HEK293T (cell line): ENCODE data around the gene CAMK2B.

Source experiments
- CTCF ChIA-PET: fragments of 350-600 bp; formaldehyde crosslinking; extraction: SDS; loops from one replicate; lab custom pipeline; 2021; ENCODE audit warnings: antibody characterized with exemption, inconsistent platforms; lab: Yijun Ruan, JAX
- POLR2A ChIA-PET: fragments of 350-600 bp; formaldehyde crosslinking; extraction: SDS; loops from one replicate; lab custom pipeline; 2020; ENCODE audit warnings: antibody characterized with exemption, inconsistent platforms; lab: Yijun Ruan, JAX
- DNase-seq: peaks from one replicate; pipeline ENCODE4 v3.0.0; 2012; ENCODE audit warnings: mixed read lengths; ENCODE audit errors: extremely low spot score
- ARNT ChIP-seq: fragments of 450-650 bp; IDR thresholded peaks from 2 replicates; pipeline ENCODE4 v1.6.1; 2017; ENCODE audit warnings: mild to moderate bottlenecking
- BHLHE40 ChIP-seq: fragments of 450-650 bp; IDR thresholded peaks from 2 replicates; pipeline ENCODE4 v1.6.1; 2016; ENCODE audit warnings: mild to moderate bottlenecking, moderate library complexity, borderline replicate concordance
- CTBP1 ChIP-seq: fragments of 450-650 bp; IDR thresholded peaks from 2 replicates; pipeline ENCODE4 v1.6.1; 2016; ENCODE audit warnings: borderline replicate concordance
- ELF4 ChIP-seq: fragments of 450-650 bp; IDR thresholded peaks from 2 replicates; pipeline ENCODE4 v1.6.1; 2017; ENCODE audit warnings: antibody characterized with exemption
- FOXA1 ChIP-seq: fragments of 450-650 bp; IDR thresholded peaks from 2 replicates; pipeline ENCODE4 v1.6.1; 2016; ENCODE audit warnings: mild to moderate bottlenecking
- FOXK2 ChIP-seq: fragments of 450-650 bp; IDR thresholded peaks from 2 replicates; pipeline ENCODE4 v1.6.1; 2016; ENCODE audit warnings: mild to moderate bottlenecking
- FOXM1 ChIP-seq: fragments of 450-650 bp; IDR thresholded peaks from 2 replicates; pipeline ENCODE4 v1.6.1; 2017; ENCODE audit warnings: mild to moderate bottlenecking, borderline replicate concordance
- HDGF ChIP-seq: fragments of 450-650 bp; IDR thresholded peaks from 2 replicates; pipeline ENCODE4 v1.6.1; 2017; ENCODE audit warnings: antibody characterized with exemption, borderline replicate concordance
- L3MBTL2 ChIP-seq: fragments of 450-650 bp; conservative IDR thresholded peaks from 2 replicates; pipeline ENCODE4 v1.6.1; 2016; ENCODE audit warnings: mild to moderate bottlenecking
- LEF1 ChIP-seq: fragments of 450-650 bp; IDR thresholded peaks from 2 replicates; pipeline ENCODE4 v1.6.1; 2017; ENCODE audit warnings: mild to moderate bottlenecking, borderline replicate concordance
- NFRKB ChIP-seq: fragments of 450-650 bp; IDR thresholded peaks from 2 replicates; pipeline ENCODE4 v1.6.1; 2016; ENCODE audit warnings: mild to moderate bottlenecking, moderate library complexity
- PKNOX1 ChIP-seq: fragments of 450-650 bp; IDR thresholded peaks from 2 replicates; pipeline ENCODE4 v1.6.1; 2016
- SP1 ChIP-seq: fragments of 450-650 bp; IDR thresholded peaks from 2 replicates; pipeline ENCODE4 v1.6.1; 2017
- SUZ12 ChIP-seq: fragments of 450-650 bp; IDR thresholded peaks from 2 replicates; pipeline ENCODE4 v1.6.1; 2016; ENCODE audit warnings: mild to moderate bottlenecking
- TARDBP ChIP-seq: fragments of 450-650 bp; IDR thresholded peaks from 2 replicates; pipeline ENCODE4 v1.6.1; 2016
- ZNF384 ChIP-seq: fragments of 450-650 bp; IDR thresholded peaks from 2 replicates; pipeline ENCODE4 v1.6.1; 2016

Gene CAMK2B

GRCh38 chr7:44280636-44280992 lies 44.8 kb downstream of the CAMK2B start:
- ChIA-PET CTCF (no interaction called here), POLR2A (no interaction called here)

DNA sequence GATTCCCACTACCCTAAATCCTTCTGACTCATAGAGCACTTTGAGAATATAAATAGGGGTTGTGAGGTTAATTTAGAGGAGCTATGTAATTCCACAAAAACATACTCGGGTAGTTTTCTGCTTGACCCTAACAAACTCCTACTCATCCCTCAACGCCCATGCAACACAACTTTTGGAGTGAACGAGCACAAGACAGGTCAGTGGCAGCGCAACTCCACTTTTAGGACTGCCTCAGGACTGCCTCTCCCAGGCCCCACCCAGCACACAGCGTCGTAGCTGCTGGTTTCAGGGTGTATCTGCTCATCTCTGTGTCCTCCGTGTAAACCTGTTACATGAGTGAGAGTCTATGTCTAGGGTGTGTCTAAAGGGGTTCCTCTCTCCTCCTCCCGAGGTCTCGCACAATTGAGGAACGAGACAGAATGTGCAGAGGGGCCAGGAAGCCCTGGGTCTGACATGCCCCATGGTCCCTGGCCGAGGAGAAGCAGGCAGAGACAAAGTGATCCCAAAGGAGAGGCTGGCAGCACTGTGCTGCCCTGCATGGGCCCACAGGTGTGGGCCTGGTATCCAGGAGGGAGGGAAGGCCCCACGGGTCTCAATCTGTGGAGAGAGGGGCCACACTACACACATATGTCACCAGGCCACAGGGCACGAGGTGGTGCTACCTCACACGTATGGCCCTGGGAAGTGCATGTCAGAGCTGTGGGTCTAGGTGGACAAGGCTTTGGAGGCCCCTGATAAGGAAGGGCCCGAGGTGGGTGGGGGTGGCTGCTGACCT lies 45.5 kb downstream of the CAMK2B start:
- TF ChIP-seq FOXA1 (no peak), L3MBTL2 (no peak), NFRKB (no peak), LEF1 (no peak), ARNT (no peak), ELF4 (no peak), SP1 (no peak), ZNF384 (no peak), TARDBP (no peak), SUZ12 (no peak), FOXK2 (no peak)
- DNase-seq, result no peak
- ChIA-PET CTCF (interaction anchor here (1.1 kb wide), 1 partner anchor 39 kb away, joined by 4 read pairs; no protein-coding TSS in a partner anchor), POLR2A (no interaction called here)

More at GRCh38 chr7:44280636-44280992, 44.8 kb downstream of the CAMK2B start:
- no peak for TF ChIP-seq HDGF
- TF ChIP-seq FOXA1, result no peak
- no peak for TF ChIP-seq ELF4
- TF ChIP-seq LEF1, result no peak
- TF ChIP-seq TARDBP, result no peak
- TF ChIP-seq ARNT, result no peak
- TF ChIP-seq FOXM1, result no peak
- TF ChIP-seq BHLHE40, result no peak
- TF ChIP-seq SP1, result no peak
- no peak for DNase-seq

DNA sequence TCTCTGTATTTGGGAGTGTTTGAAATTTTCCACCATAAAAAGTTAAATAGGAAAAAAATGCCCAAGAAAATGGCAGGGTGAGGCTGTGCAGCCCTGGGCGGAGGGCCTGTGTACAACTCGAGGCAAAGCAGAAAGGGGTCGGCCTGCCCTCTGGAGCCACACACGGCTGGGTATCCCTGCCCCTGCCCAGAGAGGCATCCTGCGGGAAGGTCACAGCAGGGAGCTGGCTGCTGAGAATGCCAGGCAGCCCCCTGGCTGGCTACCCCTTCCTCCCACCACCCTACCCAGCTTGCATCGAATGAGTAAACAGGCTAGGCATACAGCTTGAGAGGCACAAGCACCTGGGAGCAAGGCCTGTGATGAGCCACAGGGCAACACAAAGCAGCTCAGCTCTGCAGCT lies 46.1 kb downstream of the CAMK2B start:
- no peak for DNase-seq
- TF ChIP-seq SUZ12 (no peak), HDGF (no peak), ZNF384 (no peak), LEF1 (no peak), TARDBP (no peak), FOXA1 (no peak), SP1 (no peak), ELF4 (no peak)
- ChIA-PET CTCF (interaction anchor here (1.1 kb wide), 1 partner anchor 38 kb away, joined by 4 read pairs; no protein-coding TSS in a partner anchor), POLR2A (no interaction called here)

GRCh38 chr7:44278451-44279161 lies 46.8 kb downstream of the CAMK2B start:
- TF ChIP-seq ARNT, result no peak
- TF ChIP-seq NFRKB, result no peak
- TF ChIP-seq HDGF, result no peak
- TF ChIP-seq BHLHE40, result no peak
- TF ChIP-seq L3MBTL2, result no peak
- no peak for TF ChIP-seq FOXM1
- no peak for TF ChIP-seq FOXA1
- no peak for TF ChIP-seq ELF4
- TF ChIP-seq LEF1, result no peak
- TF ChIP-seq ZNF384, result no peak
- no peak for TF ChIP-seq CTBP1
- no peak for TF ChIP-seq PKNOX1
- no peak for TF ChIP-seq TARDBP
- TF ChIP-seq FOXK2, result no peak
- TF ChIP-seq SP1, result no peak
- no peak for TF ChIP-seq SUZ12
- POLR2A ChIA-PET, result interaction anchor here (0.6 kb wide), 1 partner anchor 344 kb away, joined by 4 read pairs; no protein-coding TSS in a partner anchor
- CTCF ChIA-PET, result no interaction called here
- DNase-seq, result no peak

- POLR2A ChIA-PET, result interaction anchor here (0.6 kb wide), 1 partner anchor 343 kb away, joined by 4 read pairs; no protein-coding TSS in a partner anchor
These were observed 47.5 kb downstream of the CAMK2B start for GRCh38 chr7:44277851-44278250.

GRCh38 chr7:44277391-44277790 lies 48.0 kb downstream of the CAMK2B start:
- TF ChIP-seq PKNOX1, result no peak
- TF ChIP-seq LEF1, result no peak
- TF ChIP-seq ELF4, result no peak
- TF ChIP-seq FOXA1, result no peak
- TF ChIP-seq FOXK2, result no peak
- no peak for TF ChIP-seq HDGF
- POLR2A ChIA-PET, result no interaction called here
- CTCF ChIA-PET, result no interaction called here

More at GRCh38 chr7:44277851-44278250, 47.5 kb downstream of the CAMK2B start:
- DNase-seq, result no peak
- CTCF ChIA-PET, result no interaction called here
- TF ChIP-seq FOXA1 (no peak), SP1 (no peak), TARDBP (no peak), ELF4 (no peak), BHLHE40 (no peak)

GRCh38 chr7:44276571-44277221 lies 48.7 kb downstream of the CAMK2B start:
- DNase-seq, result no peak
- CTCF ChIA-PET, result no interaction called here
- TF ChIP-seq HDGF, result no peak
- TF ChIP-seq FOXM1, result no peak
- no peak for TF ChIP-seq ARNT
- TF ChIP-seq LEF1, result no peak
- no peak for TF ChIP-seq FOXK2
- TF ChIP-seq TARDBP, result no peak
- no peak for TF ChIP-seq SP1
- no peak for TF ChIP-seq L3MBTL2
- TF ChIP-seq CTBP1, result no peak
- no peak for TF ChIP-seq NFRKB
- TF ChIP-seq PKNOX1, result no peak
- TF ChIP-seq BHLHE40, result no peak
- no peak for TF ChIP-seq SUZ12
- TF ChIP-seq ZNF384, result no peak
- no peak for TF ChIP-seq ELF4
- TF ChIP-seq FOXA1, result no peak
- POLR2A ChIA-PET, result interaction anchor here (0.8 to 1.4 kb wide), 3 partner anchors 12 to 330 kb away, joined by 3 to 6 read pairs (median 3); no protein-coding TSS in a partner anchor

More at GRCh38 chr7:44277391-44277790, 48.0 kb downstream of the CAMK2B start:
- DNase-seq, result no peak
